ENCODE data around the gene LTBP3.

DNA sequence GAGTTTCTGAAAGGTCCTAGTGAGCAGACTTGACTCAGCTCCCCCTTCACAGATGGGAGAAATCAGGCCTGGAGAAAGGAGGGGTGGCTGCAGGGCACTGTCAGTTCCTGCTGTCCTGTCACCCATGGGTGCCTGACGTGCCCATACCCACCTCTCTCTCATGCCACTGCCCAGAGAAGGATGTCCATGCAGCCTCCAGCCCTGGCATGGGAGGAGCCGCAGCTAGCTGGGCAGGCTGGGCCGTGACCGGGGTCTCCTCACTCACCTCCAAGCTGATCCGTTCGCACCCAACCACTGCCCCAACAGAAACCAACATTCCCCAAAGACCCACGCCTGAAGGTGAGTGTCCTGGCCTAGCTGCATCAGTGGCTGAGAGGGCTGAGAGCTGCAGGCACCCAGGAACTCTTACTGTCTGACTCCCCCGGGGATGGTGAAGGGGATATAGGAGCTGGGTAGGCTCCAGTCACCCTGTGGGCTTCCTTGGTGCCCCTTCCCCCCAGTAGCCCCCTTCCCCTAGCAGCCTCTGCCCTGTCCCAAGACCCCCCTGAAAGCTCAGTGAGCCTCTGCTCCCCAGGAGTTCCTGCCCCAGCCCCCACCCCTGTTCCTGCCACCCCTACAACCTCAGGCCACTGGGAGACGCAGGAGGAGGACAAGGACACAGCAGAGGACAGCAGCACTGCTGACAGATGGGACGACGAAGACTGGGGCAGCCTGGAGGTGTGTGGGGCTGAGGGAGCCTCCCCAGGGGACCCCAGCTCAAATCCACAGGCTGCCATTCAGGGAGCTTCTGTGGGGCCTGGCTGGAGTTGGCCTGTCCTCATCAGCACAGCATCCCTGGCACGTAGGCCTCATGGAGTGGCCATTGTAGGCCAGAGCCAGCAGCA, 21.5 kb downstream of the LTBP3 start:
- TF ChIP-seq POLR2A (IDR thresholded peaks at IDR 0.05; ENCODE audit: low read depth, low read length) (0 out of 2 replicates have a peak, but pooled peaks have one; percentile 10), POLR2AphosphoS5 (IDR thresholded peaks at IDR 0.05; ENCODE audit: low read depth, low read length) (peak; percentile 11; the same call in 1 of the 2 replicates), TAF1 (IDR thresholded peaks at IDR 0.05; ENCODE audit: borderline replicate concordance, low read depth, low read length) (no peak)

All from GM12892 (cell line).